ENCODE measurements around the gene ADGRL2.

ADGRL2 gene

GRCh38 chr1:81800695-81801650, at the start of gene ADGRL2:
TSS of gene ADGRL2 (plus strand) at chr1:81800934. CDS start at chr1:81836985, 36,051 bp downstream.
- in situ Hi-C loops (cut with MboI; ENCODE audit: low sequenced_read_pairs), result no loop called here

GRCh38 chr1:81752840-81753239, 47.9 kb upstream of the ADGRL2 start:
- in situ Hi-C loops (cut with MboI; ENCODE audit: low sequenced_read_pairs), result no loop called here

- in situ Hi-C loops (cut with MboI; ENCODE audit: low sequenced_read_pairs), result no loop called here
These were observed 46.3 kb upstream of the ADGRL2 start for GRCh38 chr1:81754424-81754823.

DNA sequence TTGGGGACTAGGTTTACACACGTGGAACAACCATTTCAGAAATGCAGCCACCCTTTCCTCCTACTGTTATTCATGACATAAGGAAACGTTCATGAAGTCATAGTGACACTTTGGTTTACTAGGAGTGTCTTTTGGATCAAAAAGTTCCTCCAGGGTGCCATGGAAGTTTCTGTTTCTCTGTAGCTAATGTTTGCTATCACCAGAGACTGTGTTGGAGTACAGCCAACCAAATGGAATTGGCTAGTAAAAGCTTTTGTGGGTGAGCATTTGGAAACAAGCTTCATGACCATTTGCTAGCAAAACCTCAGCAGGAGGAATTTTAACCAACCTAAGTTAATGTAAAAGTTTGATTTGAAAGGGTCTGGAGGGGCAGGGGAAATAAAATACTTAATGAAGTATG, 43.9 kb upstream of the ADGRL2 start:
- in situ Hi-C loops (cut with MboI; ENCODE audit: low sequenced_read_pairs), result no loop called here

DNA sequence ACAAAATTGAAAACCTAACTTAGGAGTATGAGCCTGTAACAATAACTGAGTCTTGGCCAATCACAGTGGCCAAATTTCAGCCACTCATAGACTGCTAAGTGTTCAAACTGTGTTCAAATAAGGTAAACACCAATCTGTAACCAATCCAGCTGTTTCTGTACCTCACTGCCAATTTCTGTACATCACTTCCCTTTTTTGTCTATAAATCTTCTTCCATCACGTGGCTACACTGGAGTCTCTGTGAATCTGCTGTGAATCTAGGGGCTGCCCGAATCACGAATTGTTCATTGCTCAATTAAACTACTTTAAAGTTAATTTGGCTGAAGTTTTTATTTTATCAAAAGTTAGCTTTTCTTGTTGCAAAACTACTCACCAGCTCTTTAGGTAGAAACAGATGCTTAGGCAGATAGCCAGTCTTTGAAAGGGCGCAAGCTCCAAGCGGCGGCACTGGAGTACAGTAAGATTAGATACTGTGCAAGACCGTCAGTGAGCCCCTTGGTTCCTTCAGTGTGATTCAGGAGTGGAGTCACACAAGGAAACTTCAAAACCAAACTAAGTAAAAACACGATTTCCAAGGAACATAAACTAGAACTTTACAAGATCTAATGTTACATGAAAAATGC, 43.2 kb upstream of the ADGRL2 start:
- in situ Hi-C loops (cut with MboI; ENCODE audit: low sequenced_read_pairs), result no loop called here

GRCh38 chr1:81758181-81758580, 42.6 kb upstream of the ADGRL2 start:
- in situ Hi-C loops (cut with MboI; ENCODE audit: low sequenced_read_pairs), result no loop called here

- in situ Hi-C loops (cut with MboI; ENCODE audit: low sequenced_read_pairs), result no loop called here
These were observed 40.1 kb upstream of the ADGRL2 start for GRCh38 chr1:81760477-81761097.

- in situ Hi-C loops (cut with MboI; ENCODE audit: low sequenced_read_pairs), result no loop called here
These were observed 25.2 kb upstream of the ADGRL2 start for GRCh38 chr1:81775510-81775909.

- in situ Hi-C loops (cut with MboI; ENCODE audit: low sequenced_read_pairs), result no loop called here
These were observed 19.9 kb upstream of the ADGRL2 start for GRCh38 chr1:81780705-81781454.

- in situ Hi-C loops (cut with MboI; ENCODE audit: low sequenced_read_pairs), result no loop called here
These were observed 19.0 kb upstream of the ADGRL2 start for GRCh38 chr1:81781749-81782148.

GRCh38 chr1:81792184-81792583, 8.6 kb upstream of the ADGRL2 start:
- in situ Hi-C loops (cut with MboI; ENCODE audit: low sequenced_read_pairs), result no loop called here

DNA sequence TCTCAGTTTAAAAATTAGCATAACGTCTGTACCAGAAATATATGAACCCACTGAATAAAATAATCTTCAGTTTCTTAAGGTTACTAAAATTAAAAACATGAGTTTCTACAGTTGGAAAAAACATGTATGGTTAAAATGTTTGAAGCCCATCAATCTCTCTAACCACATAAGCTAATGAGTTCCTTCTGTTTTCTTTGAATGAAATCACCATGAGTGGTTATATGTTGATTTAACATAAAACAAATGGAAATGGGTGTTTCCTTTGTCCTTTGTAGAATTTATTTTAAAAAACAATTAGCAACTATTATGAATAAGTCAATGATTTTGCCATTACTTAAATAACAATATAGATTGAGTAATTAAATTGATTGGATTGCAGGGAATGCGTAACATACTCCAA, 3.0 kb upstream of the ADGRL2 start:
- in situ Hi-C loops (cut with MboI; ENCODE audit: low sequenced_read_pairs), result no loop called here

GRCh38 chr1:81799939-81800694, 617 bp upstream of the ADGRL2 start:
- in situ Hi-C loops (cut with MboI; ENCODE audit: low sequenced_read_pairs), result no loop called here

DNA sequence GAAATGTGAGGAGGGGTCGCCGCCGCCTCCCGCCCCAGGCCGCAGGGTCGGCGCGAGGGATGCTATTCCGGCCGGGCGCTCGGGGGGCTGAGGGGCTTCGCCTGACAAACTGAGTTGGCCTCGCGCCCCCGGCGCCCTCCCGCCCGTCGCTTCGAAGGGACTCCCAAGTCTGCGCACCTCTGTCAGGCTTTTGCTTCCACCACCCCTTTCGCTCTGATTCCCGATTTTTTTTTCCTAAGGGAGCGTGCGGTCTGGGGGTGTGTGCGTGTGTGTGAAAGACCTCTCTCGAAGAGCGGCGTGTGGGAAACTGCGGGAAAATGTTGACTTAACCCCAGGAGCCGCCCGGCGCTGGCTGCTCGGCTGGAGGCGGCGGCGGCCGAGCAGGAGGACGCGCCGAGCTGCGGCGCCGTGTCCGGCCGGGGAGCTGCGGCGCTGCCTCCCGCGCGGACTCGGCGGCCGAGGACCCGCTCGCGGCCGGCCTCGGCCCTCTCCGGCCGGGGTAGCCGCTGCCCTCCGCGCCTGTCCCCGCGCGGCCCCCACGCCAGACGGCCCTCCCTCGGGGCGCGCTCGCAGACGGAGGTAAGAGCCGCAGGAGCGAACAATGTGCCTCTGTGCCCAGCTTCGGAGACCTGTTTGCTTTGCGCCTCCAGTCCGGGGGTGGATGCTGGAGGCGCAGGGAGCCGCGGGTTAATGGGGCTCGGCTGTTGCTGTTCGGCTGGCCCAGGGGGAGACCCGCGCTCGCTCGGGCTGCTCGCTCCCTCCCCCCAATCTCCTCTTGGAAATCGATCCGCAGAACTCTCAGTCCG, 1.1 kb downstream of the ADGRL2 start:
- in situ Hi-C loops (cut with MboI; ENCODE audit: low sequenced_read_pairs), result no loop called here

- in situ Hi-C loops (cut with MboI; ENCODE audit: low sequenced_read_pairs), result no loop called here
These were observed 1.6 kb downstream of the ADGRL2 start for GRCh38 chr1:81802457-81802706.

- in situ Hi-C loops (cut with MboI; ENCODE audit: low sequenced_read_pairs), result no loop called here
These were observed 2.1 kb downstream of the ADGRL2 start for GRCh38 chr1:81802707-81803430.

DNA sequence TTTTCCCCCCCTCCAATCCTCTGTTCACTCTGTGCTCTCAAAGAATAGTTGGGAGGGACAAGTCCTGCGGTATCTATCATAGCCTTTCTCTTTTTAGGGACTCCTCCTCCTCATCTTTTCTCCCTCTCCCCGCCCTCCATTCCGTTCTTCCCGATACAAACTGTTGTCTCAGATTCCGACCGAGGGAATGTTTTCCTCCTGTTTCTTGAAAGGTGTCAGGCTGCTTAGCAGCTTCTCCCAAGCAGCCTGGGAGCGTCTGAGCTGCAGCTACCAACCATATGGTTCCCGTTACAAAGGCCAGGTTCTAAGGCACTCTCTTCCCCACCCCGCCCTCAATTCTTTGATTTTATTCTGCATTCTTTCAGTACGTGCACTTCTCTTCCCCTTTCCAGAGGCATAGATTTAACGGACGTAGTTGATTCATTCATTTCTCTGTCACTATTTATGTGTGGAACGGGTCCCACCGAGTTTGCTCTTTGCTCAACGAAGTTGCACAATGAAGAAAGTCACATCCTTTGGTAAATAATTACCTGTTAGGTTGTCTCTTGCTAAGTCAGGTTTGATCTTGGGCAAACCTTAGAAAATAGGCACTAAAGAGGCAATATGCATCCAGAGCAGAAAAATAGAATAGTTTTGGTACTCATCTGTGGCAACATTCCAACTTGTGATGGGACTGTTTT, 2.8 kb downstream of the ADGRL2 start:
- in situ Hi-C loops (cut with MboI; ENCODE audit: low sequenced_read_pairs), result no loop called here

GRCh38 chr1:81804312-81804711, 3.6 kb downstream of the ADGRL2 start:
- in situ Hi-C loops (cut with MboI; ENCODE audit: low sequenced_read_pairs), result no loop called here
